GM21447 (cell line): ENCODE data around the gene HNF1B.
"Not testable (repeated sequence)": the region's sequence is repeated elsewhere in the genome, so short reads cannot be mapped to it uniquely, and the experiment has no call there.

Experiments
- ATAC-seq: cut with Tn5 transposase; IDR thresholded peaks from one replicate; pipeline ENCODE4 v1.9.1; 2021; ENCODE audit not compliant: unreplicated experiment

The HNF1B gene

GRCh38 chr17:37708616-37709212 is 36.1 kb downstream of the HNF1B start:
- peak; percentile 38 for ATAC-seq

GRCh38 chr17:37708008-37708615 is 36.7 kb downstream of the HNF1B start:
- ATAC-seq, result no peak

- no peak for ATAC-seq
Observed at GRCh38 chr17:37706446-37706845, 38.4 kb downstream of the HNF1B start.

GRCh38 chr17:37702598-37702997 is 42.3 kb downstream of the HNF1B start:
- no peak for ATAC-seq

- ATAC-seq, result no peak
Observed at GRCh38 chr17:37701496-37701898, 43.4 kb downstream of the HNF1B start.

- ATAC-seq, result no peak
Observed at GRCh38 chr17:37700881-37701280, 44.0 kb downstream of the HNF1B start.

GRCh38 chr17:37699285-37699973 is 45.4 kb downstream of the HNF1B start:
- no peak for ATAC-seq

- ATAC-seq, result no peak
Observed at GRCh38 chr17:37698911-37699255, 46.0 kb downstream of the HNF1B start.

GRCh38 chr17:37698132-37698910 is 46.5 kb downstream of the HNF1B start:
- ATAC-seq, result no peak

GRCh38 chr17:37697381-37697780 is 47.5 kb downstream of the HNF1B start:
- no peak for ATAC-seq

- no peak for ATAC-seq
Observed at GRCh38 chr17:37696366-37696765, 48.5 kb downstream of the HNF1B start.

- ATAC-seq, result no peak
Observed at GRCh38 chr17:37695726-37696125, 49.1 kb downstream of the HNF1B start.

- no peak for ATAC-seq
Observed at GRCh38 chr17:37694734-37695133, 50.1 kb downstream of the HNF1B start.

GRCh38 chr17:37693328-37693727 is 51.5 kb downstream of the HNF1B start:
- no peak for ATAC-seq

- no peak for ATAC-seq
Observed at GRCh38 chr17:37691807-37692206, 53.1 kb downstream of the HNF1B start.

GRCh38 chr17:37689317-37689716 is 55.5 kb downstream of the HNF1B start:
- no peak for ATAC-seq

- no peak for ATAC-seq
Observed at GRCh38 chr17:37683454-37683984, 61.3 kb downstream of the HNF1B start.

- no peak for ATAC-seq
Observed at GRCh38 chr17:37682007-37682406, 62.9 kb downstream of the HNF1B start.

- ATAC-seq, result not testable (repeated sequence)
Observed at GRCh38 chr17:37679995-37680394, 64.9 kb downstream of the HNF1B start.

- no peak for ATAC-seq
Observed at GRCh38 chr17:37678036-37678435, 66.8 kb downstream of the HNF1B start.

GRCh38 chr17:37677021-37677420 is 67.8 kb downstream of the HNF1B start:
- ATAC-seq, result no peak
